WTC11 (cell line): ENCODE results near the gene SRSF9.

ENCODE experiments used
- FOXP4 ChIP-seq: sonication (generic); formaldehyde crosslinking; IDR thresholded peaks from 2 replicates; pipeline ENCODE4 v1.8.0; 2022; ENCODE audit warnings: mild to moderate bottlenecking, missing genetic modification reagents
- GTF2I ChIP-seq: fragments of 250-450 bp; sonication (Bioruptor Pico); conservative IDR thresholded peaks from 2 replicates; pipeline ENCODE4 v1.4.0; 2021; ENCODE audit warnings: mild to moderate bottlenecking
- MYBL2 ChIP-seq: sonication (generic); formaldehyde crosslinking; IDR thresholded peaks from 2 replicates; pipeline ENCODE4 v1.8.1; 2023; ENCODE audit warnings: mild to moderate bottlenecking, moderate library complexity, missing genetic modification reagents
- NFYB ChIP-seq: sonication (generic); formaldehyde crosslinking; conservative IDR thresholded peaks from 2 replicates; pipeline ENCODE4 v1.8.0; 2022; ENCODE audit warnings: low read depth, missing genetic modification reagents
- SP1 ChIP-seq: sonication (generic); formaldehyde crosslinking; conservative IDR thresholded peaks from 2 replicates; pipeline ENCODE4 v1.8.1; 2022; ENCODE audit warnings: missing genetic modification reagents
- STAT6 ChIP-seq: sonication (generic); formaldehyde crosslinking; conservative IDR thresholded peaks from 2 replicates; pipeline ENCODE4 v1.8.1; 2023; ENCODE audit warnings: mild to moderate bottlenecking, low read depth, missing genetic modification reagents, moderate library complexity
- USF2 ChIP-seq: sonication (generic); formaldehyde crosslinking; IDR thresholded peaks from 2 replicates; pipeline ENCODE4 v1.8.1; 2023; ENCODE audit warnings: mild to moderate bottlenecking, missing genetic modification reagents, moderate library complexity
- ZNF121 ChIP-seq: sonication (generic); formaldehyde crosslinking; IDR thresholded peaks from 2 replicates; pipeline ENCODE4 v1.8.0; 2023; ENCODE audit warnings: missing genetic modification reagents
- TF ChIP-seq, protein P1 (sequence below): fragments of 200-600 bp; IDR thresholded peaks from 2 replicates; pipeline ENCODE4 v1.8.0; 2022; ENCODE audit warnings: antibody characterized with exemption

GRCh38 chr12:120475643-120476042 is 6.1 kb upstream of the SRSF9 start:
- TF ChIP-seq MYBL2 (CRISPR knock-in tag) (no peak), FOXP4 (CRISPR knock-in tag) (no peak), GTF2I (CRISPR knock-in tag) (no peak), USF2 (CRISPR knock-in tag) (no peak), STAT6 (CRISPR knock-in tag) (no peak), NFYB (CRISPR knock-in tag) (no peak), ZNF121 (CRISPR knock-in tag) (no peak), SP1 (CRISPR knock-in tag) (no peak)
- TF ChIP-seq, protein P1, sequence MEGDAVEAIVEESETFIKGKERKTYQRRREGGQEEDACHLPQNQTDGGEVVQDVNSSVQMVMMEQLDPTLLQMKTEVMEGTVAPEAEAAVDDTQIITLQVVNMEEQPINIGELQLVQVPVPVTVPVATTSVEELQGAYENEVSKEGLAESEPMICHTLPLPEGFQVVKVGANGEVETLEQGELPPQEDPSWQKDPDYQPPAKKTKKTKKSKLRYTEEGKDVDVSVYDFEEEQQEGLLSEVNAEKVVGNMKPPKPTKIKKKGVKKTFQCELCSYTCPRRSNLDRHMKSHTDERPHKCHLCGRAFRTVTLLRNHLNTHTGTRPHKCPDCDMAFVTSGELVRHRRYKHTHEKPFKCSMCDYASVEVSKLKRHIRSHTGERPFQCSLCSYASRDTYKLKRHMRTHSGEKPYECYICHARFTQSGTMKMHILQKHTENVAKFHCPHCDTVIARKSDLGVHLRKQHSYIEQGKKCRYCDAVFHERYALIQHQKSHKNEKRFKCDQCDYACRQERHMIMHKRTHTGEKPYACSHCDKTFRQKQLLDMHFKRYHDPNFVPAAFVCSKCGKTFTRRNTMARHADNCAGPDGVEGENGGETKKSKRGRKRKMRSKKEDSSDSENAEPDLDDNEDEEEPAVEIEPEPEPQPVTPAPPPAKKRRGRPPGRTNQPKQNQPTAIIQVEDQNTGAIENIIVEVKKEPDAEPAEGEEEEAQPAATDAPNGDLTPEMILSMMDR, result no peak
